Measurements from ENCODE around the gene GRAMD1C. TPM values are rescaled to one million over a fixed set of nuclear protein-coding genes. Genes with fewer than 3 reads are reported as not detected.

Gene GRAMD1C
- total and polyA plus RNA-seq, 9 donors: 0.35 to 10.7 (median 1.8) TPM

DNA sequence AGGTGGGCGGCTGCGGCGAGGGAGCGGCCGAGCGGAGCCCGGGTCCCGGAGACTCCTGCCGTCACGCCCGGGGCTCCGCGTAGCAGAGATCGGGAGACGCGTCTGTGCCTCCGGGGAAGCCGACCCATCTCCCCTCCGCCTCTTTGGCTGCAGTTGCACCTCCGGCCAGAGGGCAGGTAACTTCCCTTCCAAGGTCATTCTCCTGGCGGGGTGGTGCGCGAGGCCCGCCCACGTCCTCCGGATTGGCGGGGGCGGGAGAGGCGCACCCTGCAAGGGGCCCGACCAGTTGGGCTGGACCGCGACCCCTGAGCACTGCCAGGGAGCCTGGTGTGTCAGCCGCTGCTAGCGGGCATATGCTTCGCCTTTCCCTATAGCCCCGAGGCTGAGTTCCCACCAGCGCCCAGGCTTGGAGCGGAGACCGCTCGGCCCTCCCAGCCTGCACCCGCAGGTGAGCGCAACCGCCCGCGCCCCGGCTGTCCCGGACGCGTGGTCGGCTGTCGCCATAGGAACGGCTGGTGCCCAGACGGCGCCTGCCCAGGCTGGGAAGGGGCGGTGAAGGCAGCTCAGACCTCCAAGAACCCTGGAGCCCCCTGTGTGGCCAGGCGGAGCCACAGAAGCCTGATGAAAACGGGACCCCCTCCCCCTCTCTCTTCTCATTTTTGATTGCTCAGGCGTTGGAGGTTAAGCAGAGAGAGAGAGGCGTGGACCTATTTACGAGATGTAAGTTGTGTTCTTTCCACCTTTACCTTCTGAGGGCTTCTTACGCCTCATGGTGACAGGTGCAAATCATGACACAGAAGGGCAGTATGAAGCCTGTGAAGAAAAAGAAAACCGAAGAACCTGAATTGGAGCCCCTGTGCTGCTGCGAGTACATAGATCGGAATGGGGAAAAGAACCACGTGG, 109.7 kb downstream of the GRAMD1C start:
- Histone ChIP-seq H3K4me1 (ENCODE audit: insufficient read depth) (no peaks in the 10 kb centered on the region), H3K27ac (no peak overlapping the region), H3K9me3 (no peaks in the 10 kb centered on the region), H3K27me3 (no peaks in the 10 kb centered on the region), H3K36me3 (no peaks in the 10 kb centered on the region), H3K4me3 (peak overlapping the region; percentile 66)
- intact Hi-C loops (cut with DNase I): no loop called here
- 1 to 3% (median 2%) methylated on average over 38 to 64 of the region's 65 CpGs for WGBS, 3 donors
- TF ChIP-seq POLR2A (IDR thresholded peaks at IDR 0.05): no peak
- no peak for TF ChIP-seq EP300 (IDR thresholded peaks at IDR 0.05)
- no peak for TF ChIP-seq CTCF (IDR thresholded peaks at IDR 0.05)
- DNase-seq: peak in 3 of 5 donors; percentile 15 to 42 (median 22)

- no peak overlapping the region for H3K4me3 ChIP-seq
- intact Hi-C loops (cut with DNase I): no loop called here
- H3K27me3 ChIP-seq: no peaks in the 10 kb centered on the region
- TF ChIP-seq CTCF (IDR thresholded peaks at IDR 0.05): no peak
- DNase-seq: no peak
- no peaks in the 10 kb centered on the region for H3K9me3 ChIP-seq
- H3K27ac ChIP-seq: no peak overlapping the region
- H3K4me1 ChIP-seq (ENCODE audit: insufficient read depth): no peaks in the 10 kb centered on the region
- no peaks in the 10 kb centered on the region for H3K36me3 ChIP-seq
Observed at GRCh38 chr3:113952921-113953320, 114.3 kb downstream of the GRAMD1C start.

- H3K36me3 ChIP-seq: no peaks in the 10 kb centered on the region
- no peaks in the 10 kb centered on the region for H3K4me1 ChIP-seq (ENCODE audit: insufficient read depth)
- intact Hi-C loops (cut with DNase I): no loop called here
- no peaks in the 10 kb centered on the region for H3K9me3 ChIP-seq
- DNase-seq: no peak
- TF ChIP-seq EP300 (IDR thresholded peaks at IDR 0.05) (no peak), CTCF (IDR thresholded peaks at IDR 0.05) (no peak)
- WGBS, 3 donors: 78 to 86% (median 80%) methylated on average over 7 of the region's 7 CpGs
- no peaks in the 10 kb centered on the region for H3K27me3 ChIP-seq
- H3K27ac ChIP-seq: no peak overlapping the region
- no peak overlapping the region for H3K4me3 ChIP-seq
Observed at GRCh38 chr3:113953677-113954076, 115.1 kb downstream of the GRAMD1C start.

GRCh38 chr3:113954091-113954685, 115.6 kb downstream of the GRAMD1C start:
- Histone ChIP-seq H3K4me1 (ENCODE audit: insufficient read depth) (no peaks in the 10 kb centered on the region), H3K4me3 (no peak overlapping the region), H3K9me3 (no peaks in the 10 kb centered on the region), H3K27ac (no peak overlapping the region), H3K36me3 (no peaks in the 10 kb centered on the region), H3K27me3 (no peaks in the 10 kb centered on the region)
- no peak for DNase-seq
- 80 to 89% (median 84%) methylated on average over 8 of the region's 8 CpGs for WGBS, 3 donors
- TF ChIP-seq POLR2A (IDR thresholded peaks at IDR 0.05) (no peak), EP300 (IDR thresholded peaks at IDR 0.05) (no peak), CTCF (IDR thresholded peaks at IDR 0.05) (no peak)
- intact Hi-C loops (cut with DNase I): no loop called here

Measured in ovary (tissue), 9 donors.